Brain pericyte (primary cell): ENCODE results near the gene SNTA1.
A peak's percentile ranks its signal among the peaks of the same experiment; 100 is the strongest.
"Not testable (repeated sequence)": the region's sequence is repeated elsewhere in the genome, so short reads cannot be mapped to it uniquely, and the experiment has no call there.

Source experiments
- DNase-seq: peaks from one replicate; pipeline ENCODE4 v3.0.0-alpha.2; 2012; ENCODE audit warnings: low read depth, low spot score

The SNTA1 gene

GRCh38 chr20:33465481-33466302 is 22.1 kb upstream of the SNTA1 start:
- no peak for DNase-seq

DNA sequence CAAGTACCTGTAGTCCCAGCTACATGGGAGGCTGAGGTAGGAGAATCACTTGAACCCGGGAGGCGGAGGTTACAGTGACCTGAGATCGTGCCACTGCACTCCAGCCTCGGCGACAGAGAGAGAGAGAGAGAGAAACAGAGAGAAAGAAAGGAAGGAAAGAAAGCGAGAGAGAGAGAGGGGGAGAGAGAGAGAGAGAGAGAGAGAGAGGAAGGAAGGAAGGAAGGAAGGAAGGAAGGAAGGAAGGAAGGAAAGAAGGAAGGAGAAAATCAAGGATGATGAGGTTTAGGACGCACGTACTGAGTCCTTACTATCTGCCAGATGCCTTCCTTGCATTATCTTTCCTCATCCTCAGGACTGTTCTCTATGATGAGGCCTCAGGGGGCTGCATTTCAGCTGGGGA is 21.2 kb upstream of the SNTA1 start:
- not testable (repeated sequence) for DNase-seq

DNA sequence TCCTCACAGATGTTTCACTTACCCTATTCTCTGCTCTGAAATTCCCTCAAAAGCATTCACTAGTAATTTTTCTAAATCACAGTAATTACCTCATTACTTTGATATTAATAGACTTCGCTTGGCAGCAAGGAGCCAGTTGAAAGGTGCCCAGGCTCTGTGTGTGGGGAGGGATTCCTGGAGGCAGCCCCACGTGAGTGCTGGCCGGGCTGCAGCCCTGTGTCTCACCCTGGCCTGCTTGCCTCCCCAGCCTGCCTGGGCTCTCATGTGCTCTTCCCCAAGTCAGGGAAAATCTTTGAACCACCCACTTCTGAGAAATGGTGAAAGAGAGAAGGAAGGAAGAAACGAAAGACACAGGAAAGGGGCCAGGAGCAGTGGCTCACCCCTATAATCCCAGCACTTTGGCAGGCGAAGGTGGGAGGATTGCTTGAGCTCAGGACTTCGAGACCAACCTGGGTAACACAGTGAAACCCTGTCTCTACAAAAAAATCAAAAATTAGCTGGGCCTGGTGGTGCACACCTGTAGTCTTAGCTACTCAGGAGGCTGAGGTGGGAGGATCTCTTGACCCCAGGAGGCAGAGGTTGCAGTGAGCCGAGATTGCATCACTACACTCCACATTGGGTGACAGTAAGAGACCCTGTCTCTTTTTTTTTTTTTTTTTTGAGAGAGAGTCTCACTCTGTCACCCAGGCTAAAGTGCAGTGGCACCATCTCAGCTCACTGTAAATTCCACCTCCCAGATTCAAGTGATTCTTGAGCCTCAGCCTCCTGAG is 20.0 kb upstream of the SNTA1 start:
- no peak for DNase-seq

GRCh38 chr20:33460711-33461110 is 17.1 kb upstream of the SNTA1 start:
- DNase-seq: no peak

- no peak for DNase-seq
These were observed 16.0 kb upstream of the SNTA1 start for GRCh38 chr20:33459599-33459998.

GRCh38 chr20:33456916-33457642 is 13.5 kb upstream of the SNTA1 start:
- DNase-seq: peak; percentile 34

DNA sequence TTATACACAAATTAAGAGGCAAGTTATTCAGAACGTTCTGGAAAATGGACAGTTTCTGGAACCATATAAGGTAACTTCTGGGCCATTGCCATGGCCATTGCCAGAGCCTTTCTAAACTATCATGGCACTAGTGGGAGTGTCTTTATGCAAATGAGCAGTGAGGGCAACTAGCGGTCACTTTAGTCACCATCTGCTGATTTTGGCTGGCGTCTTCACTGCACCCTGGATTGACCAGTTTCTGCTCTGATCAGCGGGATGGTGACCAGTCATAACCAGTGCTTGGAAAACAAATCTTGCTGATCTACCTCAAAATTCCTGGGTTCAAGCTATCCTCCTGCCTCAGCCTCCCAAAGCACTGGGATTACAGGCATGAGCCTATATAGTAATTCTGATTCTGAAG is 7.3 kb upstream of the SNTA1 start:
- no peak for DNase-seq

DNA sequence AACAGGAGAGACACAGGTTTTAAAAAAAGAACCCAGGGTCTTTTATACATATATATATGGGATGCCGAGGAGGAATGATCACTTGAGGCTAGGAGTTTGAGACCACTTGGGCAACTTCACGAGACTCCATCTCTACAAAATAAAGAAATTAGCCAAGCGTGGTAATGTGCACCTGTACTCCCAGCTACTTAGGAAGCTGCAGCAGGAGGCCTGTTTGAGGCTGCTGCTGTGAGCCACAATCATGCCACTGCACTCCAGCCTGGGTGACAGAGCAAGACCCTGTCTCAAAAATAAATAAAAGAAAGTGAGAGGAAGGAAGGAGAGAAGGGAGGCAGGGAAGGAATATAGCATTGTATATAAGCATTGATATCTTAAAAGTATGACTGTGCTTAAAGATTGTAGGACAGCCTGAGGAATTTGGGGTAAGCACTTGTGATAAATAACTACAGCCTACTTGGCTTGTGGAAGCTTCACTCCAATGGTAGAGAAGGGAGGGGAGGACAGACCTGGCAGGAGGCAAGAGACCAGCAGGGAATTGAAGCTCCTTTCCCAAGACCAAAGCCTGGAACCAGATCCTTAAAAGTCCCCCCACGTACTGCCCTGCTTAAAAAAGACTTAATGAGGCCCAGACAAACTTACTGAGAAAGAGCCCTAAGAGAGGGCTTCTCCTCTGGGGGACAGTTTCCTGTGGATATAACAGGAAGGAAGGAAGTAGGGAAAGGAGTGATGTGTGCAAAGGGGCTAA is 2.5 kb upstream of the SNTA1 start:
- no peak for DNase-seq

- DNase-seq: no peak
These were observed 1.4 kb upstream of the SNTA1 start for GRCh38 chr20:33444797-33445560.

- DNase-seq: no peak
These were observed 504 bp downstream of the SNTA1 start for GRCh38 chr20:33443006-33443511.

GRCh38 chr20:33442136-33443005 is 1.2 kb downstream of the SNTA1 start:
- DNase-seq: no peak

DNA sequence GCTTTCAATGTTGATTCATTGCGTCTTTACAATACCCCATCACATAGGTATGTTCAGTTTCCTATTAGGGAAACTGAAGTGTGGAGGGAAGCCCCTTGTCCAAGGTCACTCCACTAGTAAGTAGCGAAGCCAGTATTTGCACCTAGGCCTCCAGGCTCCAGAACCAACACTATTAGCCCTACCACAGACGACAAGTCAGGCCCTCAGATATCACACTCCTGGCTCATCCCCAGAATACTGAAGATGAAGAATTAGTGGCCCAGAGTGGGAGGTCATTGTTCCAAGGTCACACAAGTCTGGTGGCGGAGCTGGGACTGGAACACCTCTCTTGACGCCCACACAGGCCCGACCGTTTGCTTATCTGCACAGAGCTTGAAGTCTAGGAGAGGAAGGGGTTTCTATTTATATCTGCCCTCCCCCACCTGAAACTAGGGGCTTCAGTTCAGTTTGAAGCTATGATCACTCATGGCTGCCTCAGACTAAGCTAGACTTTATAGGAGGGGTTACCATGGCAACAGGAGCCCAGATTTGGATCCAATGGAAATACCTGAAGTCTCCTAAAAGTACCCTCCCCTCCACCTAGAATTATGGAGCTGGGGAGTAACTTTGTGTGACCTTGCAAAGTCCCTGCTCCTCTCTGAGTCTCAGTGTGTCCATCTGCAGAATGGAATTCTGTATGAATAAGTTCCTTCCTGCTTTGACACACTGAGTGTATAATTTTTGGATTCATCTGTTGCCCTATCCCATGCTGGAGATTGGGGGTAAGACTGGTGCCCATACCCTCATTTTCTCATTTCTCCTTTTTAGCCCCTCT is 2.2 kb downstream of the SNTA1 start:
- DNase-seq: no peak

DNA sequence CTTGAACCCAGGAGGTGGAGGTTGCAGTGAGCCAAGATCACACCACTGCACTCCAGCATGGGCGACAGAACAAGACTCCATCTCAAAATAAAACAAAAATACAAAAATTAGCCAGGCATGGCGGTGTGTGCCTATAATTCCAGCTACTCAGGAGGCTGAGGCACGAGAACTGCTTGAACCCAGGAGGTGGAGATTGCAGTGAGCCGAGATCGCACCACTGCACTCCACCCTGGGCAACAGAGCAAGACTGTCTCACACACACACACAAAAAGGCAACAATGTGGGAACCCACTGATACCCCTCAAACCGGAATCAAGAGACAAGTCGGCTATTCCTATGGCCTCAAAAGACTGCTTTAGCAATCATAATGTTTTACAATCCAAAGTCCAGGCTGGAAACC is 3.0 kb downstream of the SNTA1 start:
- not testable (repeated sequence) for DNase-seq

- DNase-seq: no peak
These were observed 5.1 kb downstream of the SNTA1 start for GRCh38 chr20:33438481-33438880.

DNA sequence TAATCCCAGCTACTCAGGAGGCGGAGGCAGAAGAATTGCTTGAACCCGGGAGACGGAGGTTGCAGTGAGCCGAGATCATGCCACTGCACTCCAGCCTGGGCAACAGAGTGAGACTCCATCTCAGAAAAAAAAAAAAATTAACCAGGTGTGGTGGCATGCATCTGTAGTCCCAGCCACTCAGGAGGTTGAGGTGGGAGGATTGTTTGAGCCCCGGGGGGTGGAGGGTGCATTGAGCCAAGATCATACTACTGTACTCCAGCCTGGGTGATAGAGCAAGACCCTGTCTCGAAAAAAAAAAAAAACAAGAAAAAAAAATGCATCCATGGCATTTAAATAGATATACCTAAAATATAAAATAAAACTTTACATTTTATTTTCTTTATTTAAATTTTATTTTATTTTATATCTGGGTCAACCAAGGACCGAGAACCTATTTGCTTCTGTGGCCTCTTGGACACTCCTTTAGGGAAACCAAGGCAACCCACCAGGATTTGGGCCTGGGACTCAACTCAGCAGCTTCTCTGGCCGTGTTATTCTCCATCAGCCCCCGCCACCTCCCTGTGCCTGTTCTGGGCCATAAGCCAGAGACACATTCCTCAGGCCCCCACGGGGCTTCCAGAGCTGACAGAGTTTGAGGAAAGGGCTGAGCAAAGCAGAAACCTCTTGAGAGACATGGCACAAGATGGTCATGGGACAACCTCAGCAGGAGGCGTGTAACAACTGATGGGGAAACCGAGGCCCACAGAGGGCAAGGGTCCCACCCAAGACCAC is 6.2 kb downstream of the SNTA1 start:
- DNase-seq: no peak

DNA sequence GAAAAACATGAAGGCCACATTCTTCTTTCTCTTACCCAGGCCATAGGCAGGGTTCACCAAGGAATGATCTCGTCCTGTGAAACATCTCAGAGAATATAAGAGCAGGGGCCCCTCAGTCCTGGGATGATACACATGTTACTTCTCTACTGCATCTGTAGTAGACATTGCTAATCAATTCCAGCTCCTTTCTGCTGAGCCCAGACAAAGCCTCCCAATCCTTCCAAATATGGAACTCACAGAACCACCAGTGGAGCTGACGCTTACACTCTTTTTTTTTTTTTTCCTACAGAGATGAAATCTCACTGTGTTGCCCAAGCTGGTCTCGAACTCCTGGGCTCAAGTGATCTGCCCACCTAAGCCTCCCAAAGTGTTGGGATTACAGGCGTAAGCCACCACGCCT is 9.1 kb downstream of the SNTA1 start:
- no peak for DNase-seq

GRCh38 chr20:33433465-33434234 is 9.9 kb downstream of the SNTA1 start:
- no peak for DNase-seq
